HEK293 (cell line): ENCODE measurements around the gene OR14K1.
"Not testable (repeated sequence)": the region's sequence is repeated elsewhere in the genome, so short reads cannot be mapped to it uniquely, and the experiment has no call there.

Experiments used
- CTCF ChIA-PET: fragments of 350-600 bp; formaldehyde crosslinking; extraction: SDS; loops from one replicate; lab custom pipeline; 2021; ENCODE audit warnings: antibody characterized with exemption; lab: Yijun Ruan, JAX
- POLR2A ChIA-PET: fragments of 300-600 bp; formaldehyde crosslinking; extraction: SDS; loops from one replicate; lab custom pipeline; 2020; ENCODE audit warnings: antibody characterized with exemption, inconsistent platforms; lab: Yijun Ruan, JAX
- H3K27ac ChIP-seq: fragments of 200-500 bp; sonication (Bioruptor generic); 2 replicates; pipeline ENCODE4 v1.5.1; 2014; ENCODE audit warnings: low read depth, low read length, control low read depth, inconsistent platforms; ENCODE audit errors: extremely low read depth
- H3K36me3 ChIP-seq, 2 experiments: fragments of 200-500 bp in 1 of 2; sonication (Bioruptor generic) in 1 of 2; 1 replicate in 1 of 2; 2 replicates in 1 of 2; pipeline ENCODE4 v1.5.1; 2014 to 2017; ENCODE audit warnings: inconsistent platforms in 2 of 2, low read length in 2 of 2; ENCODE audit not compliant: control insufficient read depth in 2 of 2, insufficient read depth in 1 of 2
- H3K4me1 ChIP-seq: fragments of 200-500 bp; sonication (Bioruptor generic); 2 replicates; pipeline ENCODE4 v1.5.1; 2014; ENCODE audit warnings: mild to moderate bottlenecking, low read length, inconsistent platforms; ENCODE audit not compliant: control insufficient read depth, insufficient read depth
- H3K4me3 ChIP-seq: 2 replicates; pipeline ENCODE4 v1.5.1; 2011; ENCODE audit warnings: low read depth, mild to moderate bottlenecking, control low read depth, low read length, moderate library complexity
- H3K9me3 ChIP-seq: fragments of 200-500 bp; sonication (Bioruptor generic); 2 replicates; pipeline ENCODE4 v1.5.1; 2014; ENCODE audit warnings: low read depth, low read length, inconsistent platforms; ENCODE audit not compliant: control insufficient read depth, insufficient read depth
- ATF2 ChIP-seq: fragments of 450-650 bp; formaldehyde crosslinking; IDR thresholded peaks from 2 replicates; pipeline ENCODE4 v1.5.1; 2016; ENCODE audit warnings: missing biosample characterization, missing genetic modification characterization, low read depth
- FEZF1 ChIP-seq: fragments of 450-650 bp; formaldehyde crosslinking; IDR thresholded peaks from 2 replicates; pipeline ENCODE4 v1.5.1; 2016; ENCODE audit warnings: missing biosample characterization, missing genetic modification characterization
- GLI4 ChIP-seq: fragments of 450-650 bp; formaldehyde crosslinking; IDR thresholded peaks from 2 replicates; pipeline ENCODE4 v1.5.1; 2016; ENCODE audit warnings: missing biosample characterization, missing genetic modification characterization
- HOXC10 ChIP-seq: sonication (generic); formaldehyde crosslinking; IDR thresholded peaks from 2 replicates; pipeline ENCODE4 v1.8.1; 2023; ENCODE audit warnings: mild to moderate bottlenecking, missing genetic modification reagents
- HOXD13 ChIP-seq: sonication (generic); formaldehyde crosslinking; IDR thresholded peaks from 2 replicates; pipeline ENCODE4 v1.8.0; 2022; ENCODE audit warnings: missing genetic modification reagents, borderline replicate concordance
- KLF1 ChIP-seq: fragments of 450-650 bp; formaldehyde crosslinking; IDR thresholded peaks from 2 replicates; pipeline ENCODE4 v1.5.1; 2016; ENCODE audit warnings: missing biosample characterization, missing genetic modification characterization
- KLF8 ChIP-seq: fragments of 450-650 bp; formaldehyde crosslinking; IDR thresholded peaks from 2 replicates; pipeline ENCODE4 v1.5.1; 2016; ENCODE audit warnings: missing biosample characterization, missing genetic modification characterization
- PBX3 ChIP-seq: sonication (generic); formaldehyde crosslinking; IDR thresholded peaks from 2 replicates; pipeline ENCODE4 v1.8.1; 2022; ENCODE audit warnings: mild to moderate bottlenecking, moderate library complexity, missing genetic modification reagents
- ZBTB7A ChIP-seq: fragments of 450-650 bp; formaldehyde crosslinking; IDR thresholded peaks from 2 replicates; pipeline ENCODE4 v1.5.1; 2016; ENCODE audit warnings: low read depth, missing biosample characterization, missing genetic modification characterization
- ZNF121 ChIP-seq: fragments of 450-650 bp; formaldehyde crosslinking; IDR thresholded peaks from 2 replicates; pipeline ENCODE4 v1.5.1; 2016; ENCODE audit warnings: missing biosample characterization, missing genetic modification characterization
- ZNF133 ChIP-seq: fragments of 450-650 bp; formaldehyde crosslinking; IDR thresholded peaks from 2 replicates; pipeline ENCODE4 v1.5.1; 2016; ENCODE audit warnings: missing biosample characterization, missing genetic modification characterization
- ZNF140 ChIP-seq: fragments of 450-650 bp; formaldehyde crosslinking; IDR thresholded peaks from 2 replicates; pipeline ENCODE4 v1.5.1; 2016; ENCODE audit warnings: missing biosample characterization, missing genetic modification characterization
- ZNF155 ChIP-seq: fragments of 450-650 bp; formaldehyde crosslinking; IDR thresholded peaks from 2 replicates; pipeline ENCODE4 v1.5.1; 2016; ENCODE audit warnings: missing biosample characterization, missing genetic modification characterization
- ZNF214 ChIP-seq: fragments of 450-650 bp; formaldehyde crosslinking; IDR thresholded peaks from 2 replicates; pipeline ENCODE4 v1.5.1; 2017; ENCODE audit warnings: missing biosample characterization, mild to moderate bottlenecking, missing genetic modification characterization, borderline replicate concordance
- ZNF223 ChIP-seq: fragments of 450-650 bp; formaldehyde crosslinking; IDR thresholded peaks from 2 replicates; pipeline ENCODE4 v1.5.1; 2016; ENCODE audit warnings: missing biosample characterization, missing genetic modification characterization
- ZNF37A ChIP-seq: fragments of 450-650 bp; IDR thresholded peaks from 2 replicates; pipeline ENCODE4 v1.5.1; 2018; ENCODE audit warnings: missing biosample characterization, missing genetic modification characterization
- ZNF398 ChIP-seq: fragments of 450-650 bp; formaldehyde crosslinking; IDR thresholded peaks from 2 replicates; pipeline ENCODE4 v1.5.1; 2017; ENCODE audit warnings: missing biosample characterization, missing genetic modification characterization
- ZNF426 ChIP-seq: fragments of 450-650 bp; formaldehyde crosslinking; IDR thresholded peaks from 2 replicates; pipeline ENCODE4 v1.5.1; 2017; ENCODE audit warnings: missing biosample characterization, missing genetic modification characterization, mild to moderate bottlenecking, inconsistent platforms, moderate library complexity
- ZNF433 ChIP-seq: fragments of 450-650 bp; formaldehyde crosslinking; IDR thresholded peaks from 2 replicates; pipeline ENCODE4 v1.5.1; 2016; ENCODE audit warnings: missing biosample characterization, missing genetic modification characterization, low read depth
- ZNF521 ChIP-seq: fragments of 450-650 bp; formaldehyde crosslinking; IDR thresholded peaks from 2 replicates; pipeline ENCODE4 v1.5.1; 2017; ENCODE audit warnings: missing biosample characterization, mild to moderate bottlenecking, missing genetic modification characterization
- ZNF544 ChIP-seq: fragments of 450-650 bp; formaldehyde crosslinking; IDR thresholded peaks from 2 replicates; pipeline ENCODE4 v1.5.0; 2017; ENCODE audit warnings: missing biosample characterization, missing genetic modification characterization
- ZNF571 ChIP-seq: fragments of 450-650 bp; formaldehyde crosslinking; IDR thresholded peaks from 2 replicates; pipeline ENCODE4 v1.5.0; 2017; ENCODE audit warnings: missing biosample characterization, missing genetic modification characterization
- ZNF626 ChIP-seq: fragments of 450-650 bp; sonication (Bioruptor Pico); formaldehyde crosslinking; IDR thresholded peaks from 2 replicates; pipeline ENCODE4 v1.5.1; 2018; ENCODE audit warnings: missing biosample characterization, missing genetic modification characterization, inconsistent platforms
- ZNF629 ChIP-seq: fragments of 450-650 bp; formaldehyde crosslinking; IDR thresholded peaks from 2 replicates; pipeline ENCODE4 v1.5.1; 2017; ENCODE audit warnings: missing biosample characterization, missing genetic modification characterization
- ZNF677 ChIP-seq: fragments of 450-650 bp; IDR thresholded peaks from 2 replicates; pipeline ENCODE4 v1.5.0; 2018; ENCODE audit warnings: missing biosample characterization, mild to moderate bottlenecking, missing genetic modification characterization, moderate library complexity
- ZNF768 ChIP-seq: fragments of 450-650 bp; formaldehyde crosslinking; IDR thresholded peaks from 2 replicates; pipeline ENCODE4 v1.5.1; 2018; ENCODE audit warnings: missing biosample characterization, mild to moderate bottlenecking, missing genetic modification characterization
- ZNF777 ChIP-seq: fragments of 450-650 bp; formaldehyde crosslinking; IDR thresholded peaks from 2 replicates; pipeline ENCODE4 v1.5.1; 2017; ENCODE audit warnings: missing biosample characterization, missing genetic modification characterization, borderline replicate concordance
- ZXDB ChIP-seq: fragments of 450-650 bp; formaldehyde crosslinking; IDR thresholded peaks from 2 replicates; pipeline ENCODE4 v1.5.1; 2016; ENCODE audit warnings: missing biosample characterization, missing genetic modification characterization

Gene OR14K1

GRCh38 chr1:247721222-247721621 lies 17.2 kb upstream of the OR14K1 start:
- Histone ChIP-seq H3K4me1 (no peaks in the 10 kb centered on the region), H3K36me3 (no peaks in the 10 kb centered on the region), H3K9me3 (no peaks in the 10 kb centered on the region), H3K4me3 (no peak overlapping the region), H3K27ac (no peak overlapping the region)
- TF ChIP-seq ZBTB7A (tag by site-specific recombination) = no peak
- no peak for TF ChIP-seq ZNF426 (tag by site-specific recombination)
- no peak for TF ChIP-seq ZNF626
- no peak for TF ChIP-seq ZNF223
- no peak for TF ChIP-seq ZXDB (tag by site-specific recombination)
- TF ChIP-seq ZNF677 (tag by site-specific recombination) = no peak
- TF ChIP-seq KLF1 (tag by site-specific recombination) = no peak
- CTCF ChIA-PET = no interaction called here
- POLR2A ChIA-PET = no interaction called here

GRCh38 chr1:247740721-247741120 lies 2.3 kb downstream of the OR14K1 start:
- Histone ChIP-seq H3K36me3 (no peaks in the 10 kb centered on the region), H3K4me3 (no peak overlapping the region), H3K4me1 (no peaks in the 10 kb centered on the region), H3K27ac (no peak overlapping the region), H3K9me3 (no peaks in the 10 kb centered on the region)
- ChIA-PET CTCF (interaction anchor here (0.6 kb wide), 1 partner anchor 152 kb away, joined by 3 read pairs; no protein-coding TSS in a partner anchor), POLR2A (no interaction called here)
- TF ChIP-seq ZNF777 (tag by site-specific recombination) = no peak
- no peak for TF ChIP-seq ZNF155 (tag by site-specific recombination)
- no peak for TF ChIP-seq ZNF433 (tag by site-specific recombination)
- TF ChIP-seq KLF8 (tag by site-specific recombination) = no peak
- TF ChIP-seq HOXD13 = no peak
- TF ChIP-seq ZNF37A = no peak
- no peak for TF ChIP-seq ZNF571 (tag by site-specific recombination)
- no peak for TF ChIP-seq GLI4 (tag by site-specific recombination)
- TF ChIP-seq HOXC10 (CRISPR knock-in tag) = no peak
- TF ChIP-seq ZNF133 (tag by site-specific recombination) = no peak

- CTCF ChIA-PET = interaction anchor here (0.6 kb wide), 1 partner anchor 230 kb away, joined by 4 read pairs; no protein-coding TSS in a partner anchor
- Histone ChIP-seq H3K4me3 (no peak overlapping the region), H3K9me3 (no peaks in the 10 kb centered on the region), H3K36me3 (no peaks in the 10 kb centered on the region), H3K4me1 (no peaks in the 10 kb centered on the region), H3K27ac (no peak overlapping the region)
- POLR2A ChIA-PET = no interaction called here
- TF ChIP-seq ATF2 (tag by site-specific recombination) = no peak
- TF ChIP-seq ZNF121 (tag by site-specific recombination) = no peak
- no peak for TF ChIP-seq ZNF626
- TF ChIP-seq ZNF140 (tag by site-specific recombination) = no peak
- no peak for TF ChIP-seq ZNF521
- no peak for TF ChIP-seq ZNF768
- TF ChIP-seq ZNF544 (tag by site-specific recombination) = no peak
- TF ChIP-seq ZNF629 (tag by site-specific recombination) = no peak
- no peak for TF ChIP-seq FEZF1
- no peak for TF ChIP-seq ZNF214 (tag by site-specific recombination)
- TF ChIP-seq PBX3 = no peak
- no peak for TF ChIP-seq ZNF223
- no peak for TF ChIP-seq ZNF398
Observed at GRCh38 chr1:247741756-247742155, 3.3 kb downstream of the OR14K1 start.

GRCh38 chr1:247742215-247742760 lies 3.9 kb downstream of the OR14K1 start:
- POLR2A ChIA-PET, H3K4me1 ChIP-seq, CTCF ChIA-PET: not testable (repeated sequence)

More at GRCh38 chr1:247742215-247742760, 3.9 kb downstream of the OR14K1 start:
- not testable (repeated sequence) for H3K36me3 ChIP-seq, H3K4me3 ChIP-seq, H3K27ac ChIP-seq, H3K9me3 ChIP-seq
